Fibroblast of lung (primary cell): ENCODE measurements around the gene DNAH8. TPM values are rescaled to one million over a fixed set of nuclear protein-coding genes. Genes with fewer than 3 reads are reported as not detected.
A peak's percentile ranks its signal among the peaks of the same experiment; 100 is the strongest.

Experiments used
- DNase-seq, 2 donors: peaks; one replicate each; pipeline versions ENCODE4 v3.0.0 to v3.0.0-alpha.2; 2010; ENCODE audit warnings: low read depth in 2 of 2
- H2AFZ ChIP-seq: 2 replicates; pipeline ENCODE4 v1.5.1; 2012; ENCODE audit warnings: low read length, control low read depth, inconsistent platforms
- H3K27ac ChIP-seq: 2 replicates; pipeline ENCODE4 v1.5.1; 2011; ENCODE audit warnings: low read length, control low read depth; ENCODE audit not compliant: insufficient read depth
- H3K27me3 ChIP-seq: 2 replicates; pipeline ENCODE4 v1.5.1; 2011; ENCODE audit warnings: mild to moderate bottlenecking, low read length; ENCODE audit not compliant: control insufficient read depth, insufficient read depth
- H3K36me3 ChIP-seq: 2 replicates; pipeline ENCODE4 v1.5.1; 2011; ENCODE audit warnings: low read length; ENCODE audit not compliant: control insufficient read depth, insufficient read depth
- H3K4me1 ChIP-seq: 2 replicates; pipeline ENCODE4 v1.5.1; 2011; ENCODE audit warnings: low read length; ENCODE audit not compliant: control insufficient read depth, insufficient read depth; ENCODE audit errors: extremely low read depth
- H3K4me2 ChIP-seq: 2 replicates; pipeline ENCODE4 v1.5.1; 2011; ENCODE audit warnings: low read length, control low read depth; ENCODE audit not compliant: insufficient read depth; ENCODE audit errors: extremely low read depth
- H3K4me3 ChIP-seq, 4 experiments: fragments of 200-600 bp in 1 of 4; sonication (generic) in 1 of 4; replicated peaks in 1 of 4; 2 replicates each; pipeline ENCODE4 v1.5.1; 2011 to 2016; ENCODE audit warnings: low read length in 4 of 4, low read depth in 3 of 4, mild to moderate bottlenecking in 3 of 4, control low read depth in 2 of 4, inconsistent platforms in 1 of 4, mixed read lengths in 1 of 4; ENCODE audit not compliant: insufficient read depth in 1 of 4; ENCODE audit errors: control extremely low read depth in 1 of 4
- H3K79me2 ChIP-seq: 2 replicates; pipeline ENCODE4 v1.5.1; 2012; ENCODE audit warnings: mild to moderate bottlenecking, low read length, inconsistent platforms; ENCODE audit not compliant: control insufficient read depth, insufficient read depth
- H3K9ac ChIP-seq: 2 replicates; pipeline ENCODE4 v1.5.1; 2011; ENCODE audit warnings: mild to moderate bottlenecking, low read length, control low read depth; ENCODE audit not compliant: insufficient read depth
- H3K9me3 ChIP-seq: 2 replicates; pipeline ENCODE4 v1.5.1; 2012; ENCODE audit warnings: low read depth, low read length; ENCODE audit not compliant: control insufficient read depth, insufficient read depth
- H4K20me1 ChIP-seq: 2 replicates; pipeline ENCODE4 v1.5.1; 2011; ENCODE audit warnings: low read length; ENCODE audit not compliant: control insufficient read depth, insufficient read depth; ENCODE audit errors: extremely low read depth
- CTCF ChIP-seq, 2 donors: IDR thresholded peaks in 1 of 2; conservative IDR thresholded peaks in 1 of 2; 1 replicate in 1 of 2; 2 replicates in 1 of 2; pipeline ENCODE4 v1.5.1; 2011 to 2012; ENCODE audit warnings: low read length in 2 of 2, control low read depth in 1 of 2, inconsistent platforms in 1 of 2, low read depth in 1 of 2, mild to moderate bottlenecking in 1 of 2
- EZH2 ChIP-seq: IDR thresholded peaks from 2 replicates; pipeline ENCODE4 v1.5.1; 2012; ENCODE audit warnings: low read length, control low read depth, mild to moderate bottlenecking; ENCODE audit errors: missing control alignments
- polyA plus RNA-seq, 2 donors: library from polyadenylated mRNA; depleted of rRNA in 1 of 2; stranded (reverse) in 1 of 2; unstranded in 1 of 2; fragments of >200 nt; gene quantifications; 2 replicates each; pipeline ENCODE4 v1.2.1, GENCODE V29; 2011 to 2012; ENCODE audit warnings: missing spikeins in 1 of 2
- total RNA-seq: library from RNA; depleted of rRNA; stranded (reverse); fragments of >200 nt; gene quantifications from 2 replicates; pipeline ENCODE4 v1.2.1, GENCODE V29; 2014

DNAH8 gene
- total and polyA plus RNA-seq, 2 donors (not counting 1 experiment from before 2014, with no cell fraction given): under 0.01 TPM; not detected in 1

- Histone ChIP-seq H3K27ac (no peak overlapping the region), H4K20me1 (no peaks in the 10 kb centered on the region), H3K9me3 (no peaks in the 10 kb centered on the region), H3K36me3 (no peaks in the 10 kb centered on the region), H3K4me1 (no peaks in the 10 kb centered on the region), H3K27me3 (no peaks in the 10 kb centered on the region), H2AFZ (no peak overlapping the region), H3K79me2 (no peaks in the 10 kb centered on the region), H3K4me3 (no peak overlapping the region), H3K9ac (no peak overlapping the region), H3K4me2 (no peak overlapping the region)
- peak in 1 of 2 donors; percentile 1 for DNase-seq
- no peak for TF ChIP-seq EZH2
- no peak for TF ChIP-seq CTCF (conservative IDR thresholded peaks at IDR 0.05 in 1 of 2, IDR thresholded peaks at IDR 0.05 in 1 of 2; ENCODE audit: low read depth in 1 of 2, low read length in 2 of 2)
These were observed 259.5 kb downstream of the DNAH8 start for GRCh38 chr6:38974389-38975151.

- Histone ChIP-seq H3K36me3 (no peaks in the 10 kb centered on the region), H3K4me2 (no peak overlapping the region), H3K27me3 (no peaks in the 10 kb centered on the region), H3K4me1 (no peaks in the 10 kb centered on the region), H3K9me3 (no peaks in the 10 kb centered on the region), H4K20me1 (no peaks in the 10 kb centered on the region), H3K4me3 (no peak overlapping the region), H3K79me2 (no peaks in the 10 kb centered on the region), H2AFZ (no peak overlapping the region), H3K9ac (no peak overlapping the region), H3K27ac (no peak overlapping the region)
- peak in 1 of 2 donors; percentile 4 for DNase-seq
- TF ChIP-seq CTCF (conservative IDR thresholded peaks at IDR 0.05 in 1 of 2, IDR thresholded peaks at IDR 0.05 in 1 of 2; ENCODE audit: low read depth in 1 of 2, low read length in 2 of 2): no peak
- TF ChIP-seq EZH2: no peak
These were observed 260.5 kb downstream of the DNAH8 start for GRCh38 chr6:38975621-38976049.

- Histone ChIP-seq H3K79me2 (no peaks in the 10 kb centered on the region), H3K9ac (no peak overlapping the region)
These were observed 260.9 kb downstream of the DNAH8 start for GRCh38 chr6:38976051-38976450.

More at GRCh38 chr6:38976051-38976450, 260.9 kb downstream of the DNAH8 start:
- DNase-seq: no peak
- no peak overlapping the region for H2AFZ ChIP-seq
- H3K9me3 ChIP-seq: no peaks in the 10 kb centered on the region
- no peak overlapping the region for H3K4me2 ChIP-seq
- no peaks in the 10 kb centered on the region for H3K4me1 ChIP-seq
- H3K27ac ChIP-seq: no peak overlapping the region
- TF ChIP-seq EZH2 (no peak), CTCF (conservative IDR thresholded peaks at IDR 0.05 in 1 of 2, IDR thresholded peaks at IDR 0.05 in 1 of 2; ENCODE audit: low read depth in 1 of 2, low read length in 2 of 2) (no peak)
- H3K27me3 ChIP-seq: no peaks in the 10 kb centered on the region
- no peak overlapping the region for H3K4me3 ChIP-seq
- no peaks in the 10 kb centered on the region for H3K36me3 ChIP-seq
- H4K20me1 ChIP-seq: no peaks in the 10 kb centered on the region
